ENCODE measurements around the gene TM7SF2.

TM7SF2 gene

GRCh38 chr11:65103476-65103875 is 8.2 kb upstream of the TM7SF2 start:
- Histone ChIP-seq H3K4me1 (ENCODE audit: insufficient read depth, insufficient read length) (no peaks in the 10 kb centered on the region), H3K4me3 (ENCODE audit: insufficient read length, low read depth) (no peak overlapping the region), H3K36me3 (ENCODE audit: insufficient read depth, insufficient read length, low read length) (peaks cover 49% of the 10 kb centered on the region), H3K9me3 (ENCODE audit: insufficient read depth, low read length) (no peaks in the 10 kb centered on the region), H3K27me3 (ENCODE audit: insufficient read depth, insufficient read length) (no peaks in the 10 kb centered on the region), H3K9ac (ENCODE audit: insufficient read length, low read depth) (no peak overlapping the region)
- no peak for DNase-seq (ENCODE audit: low read depth, low spot score)
- TF ChIP-seq ZNF274 (IDR thresholded peaks at IDR 0.05; ENCODE audit: low read depth, low read length), result no peak
- no peak for TF ChIP-seq SUZ12 (IDR thresholded peaks at IDR 0.05; ENCODE audit: extremely low read depth, insufficient read depth, insufficient read length)
- no peak for TF ChIP-seq YY1 (IDR thresholded peaks at IDR 0.05; ENCODE audit: insufficient read depth, insufficient read length)

GRCh38 chr11:65104628-65105027 is 7.0 kb upstream of the TM7SF2 start:
- Histone ChIP-seq H3K4me3 (ENCODE audit: insufficient read length, low read depth) (no peak overlapping the region), H3K4me1 (ENCODE audit: insufficient read depth, insufficient read length) (no peaks in the 10 kb centered on the region), H3K36me3 (ENCODE audit: insufficient read depth, insufficient read length, low read length) (peaks cover 51% of the 10 kb centered on the region), H3K27me3 (ENCODE audit: insufficient read depth, insufficient read length) (no peaks in the 10 kb centered on the region), H3K9me3 (ENCODE audit: insufficient read depth, low read length) (no peaks in the 10 kb centered on the region), H3K9ac (ENCODE audit: insufficient read length, low read depth) (no peak overlapping the region)
- no peak for DNase-seq (ENCODE audit: low read depth, low spot score)
- no peak for TF ChIP-seq ZNF274 (IDR thresholded peaks at IDR 0.05; ENCODE audit: low read depth, low read length)
- no peak for TF ChIP-seq SUZ12 (IDR thresholded peaks at IDR 0.05; ENCODE audit: extremely low read depth, insufficient read depth, insufficient read length)
- no peak for TF ChIP-seq YY1 (IDR thresholded peaks at IDR 0.05; ENCODE audit: insufficient read depth, insufficient read length)

- TF ChIP-seq ZNF274 (IDR thresholded peaks at IDR 0.05; ENCODE audit: low read depth, low read length) (no peak), SUZ12 (IDR thresholded peaks at IDR 0.05; ENCODE audit: extremely low read depth, insufficient read depth, insufficient read length) (no peak), YY1 (IDR thresholded peaks at IDR 0.05; ENCODE audit: insufficient read depth, insufficient read length) (no peak)
- no peak overlapping the region for H3K4me3 ChIP-seq (ENCODE audit: insufficient read length, low read depth)
- peaks cover 8% of the 10 kb centered on the region for H3K4me1 ChIP-seq (ENCODE audit: insufficient read depth, insufficient read length)
- peaks cover 52% of the 10 kb centered on the region for H3K36me3 ChIP-seq (ENCODE audit: insufficient read depth, insufficient read length, low read length)
- no peak for DNase-seq (ENCODE audit: low read depth, low spot score)
- H3K9ac ChIP-seq (ENCODE audit: insufficient read length, low read depth), result no peak overlapping the region
- no peaks in the 10 kb centered on the region for H3K27me3 ChIP-seq (ENCODE audit: insufficient read depth, insufficient read length)
- H3K9me3 ChIP-seq (ENCODE audit: insufficient read depth, low read length), result no peaks in the 10 kb centered on the region
Measured at GRCh38 chr11:65107078-65107477, 4.6 kb upstream of the TM7SF2 start.

- TF ChIP-seq SUZ12 (IDR thresholded peaks at IDR 0.05; ENCODE audit: extremely low read depth, insufficient read depth, insufficient read length) (no peak), YY1 (IDR thresholded peaks at IDR 0.05; ENCODE audit: insufficient read depth, insufficient read length) (no peak), ZNF274 (IDR thresholded peaks at IDR 0.05; ENCODE audit: low read depth, low read length) (no peak)
- DNase-seq (ENCODE audit: low read depth, low spot score), result no peak
- Histone ChIP-seq H3K9me3 (ENCODE audit: insufficient read depth, low read length) (no peaks in the 10 kb centered on the region), H3K27me3 (ENCODE audit: insufficient read depth, insufficient read length) (no peaks in the 10 kb centered on the region), H3K36me3 (ENCODE audit: insufficient read depth, insufficient read length, low read length) (peaks cover 46% of the 10 kb centered on the region), H3K9ac (ENCODE audit: insufficient read length, low read depth) (no peak overlapping the region), H3K4me1 (ENCODE audit: insufficient read depth, insufficient read length) (peaks cover 8% of the 10 kb centered on the region), H3K4me3 (ENCODE audit: insufficient read length, low read depth) (no peak overlapping the region)
Measured at GRCh38 chr11:65107751-65108468, 3.8 kb upstream of the TM7SF2 start.

GRCh38 chr11:65108469-65109123 is 3.1 kb upstream of the TM7SF2 start:
- Histone ChIP-seq H3K9ac (ENCODE audit: insufficient read length, low read depth) (no peak overlapping the region), H3K36me3 (ENCODE audit: insufficient read depth, insufficient read length, low read length) (peaks cover 44% of the 10 kb centered on the region), H3K27me3 (ENCODE audit: insufficient read depth, insufficient read length) (no peaks in the 10 kb centered on the region), H3K9me3 (ENCODE audit: insufficient read depth, low read length) (no peaks in the 10 kb centered on the region), H3K4me3 (ENCODE audit: insufficient read length, low read depth) (no peak overlapping the region), H3K4me1 (ENCODE audit: insufficient read depth, insufficient read length) (peaks cover 8% of the 10 kb centered on the region)
- TF ChIP-seq SUZ12 (IDR thresholded peaks at IDR 0.05; ENCODE audit: extremely low read depth, insufficient read depth, insufficient read length) (no peak), YY1 (IDR thresholded peaks at IDR 0.05; ENCODE audit: insufficient read depth, insufficient read length) (no peak), ZNF274 (IDR thresholded peaks at IDR 0.05; ENCODE audit: low read depth, low read length) (no peak)
- no peak for DNase-seq (ENCODE audit: low read depth, low spot score)

- H3K9me3 ChIP-seq (ENCODE audit: insufficient read depth, low read length), result no peaks in the 10 kb centered on the region
- TF ChIP-seq YY1 (IDR thresholded peaks at IDR 0.05; ENCODE audit: insufficient read depth, insufficient read length) (no peak), SUZ12 (IDR thresholded peaks at IDR 0.05; ENCODE audit: extremely low read depth, insufficient read depth, insufficient read length) (no peak), ZNF274 (IDR thresholded peaks at IDR 0.05; ENCODE audit: low read depth, low read length) (no peak)
- H3K4me1 ChIP-seq (ENCODE audit: insufficient read depth, insufficient read length), result peaks cover 8% of the 10 kb centered on the region
- no peak overlapping the region for H3K4me3 ChIP-seq (ENCODE audit: insufficient read length, low read depth)
- peaks cover 48% of the 10 kb centered on the region for H3K36me3 ChIP-seq (ENCODE audit: insufficient read depth, insufficient read length, low read length)
- no peaks in the 10 kb centered on the region for H3K27me3 ChIP-seq (ENCODE audit: insufficient read depth, insufficient read length)
- DNase-seq (ENCODE audit: low read depth, low spot score), result no peak
- H3K9ac ChIP-seq (ENCODE audit: insufficient read length, low read depth), result no peak overlapping the region
Measured at GRCh38 chr11:65109231-65110198, 2.2 kb upstream of the TM7SF2 start.
